HG03097 (cell line): Measurements from ENCODE around the gene WNT5A.

ENCODE experiments used
- ATAC-seq: cut with Tn5 transposase; IDR thresholded peaks from one replicate; pipeline ENCODE4 v1.9.1; 2021; ENCODE audit not compliant: unreplicated experiment, low FRiP score

The WNT5A gene

GRCh38 chr3:55482496-55483195, 4.5 kb downstream of the WNT5A start:
- no peak for ATAC-seq

DNA sequence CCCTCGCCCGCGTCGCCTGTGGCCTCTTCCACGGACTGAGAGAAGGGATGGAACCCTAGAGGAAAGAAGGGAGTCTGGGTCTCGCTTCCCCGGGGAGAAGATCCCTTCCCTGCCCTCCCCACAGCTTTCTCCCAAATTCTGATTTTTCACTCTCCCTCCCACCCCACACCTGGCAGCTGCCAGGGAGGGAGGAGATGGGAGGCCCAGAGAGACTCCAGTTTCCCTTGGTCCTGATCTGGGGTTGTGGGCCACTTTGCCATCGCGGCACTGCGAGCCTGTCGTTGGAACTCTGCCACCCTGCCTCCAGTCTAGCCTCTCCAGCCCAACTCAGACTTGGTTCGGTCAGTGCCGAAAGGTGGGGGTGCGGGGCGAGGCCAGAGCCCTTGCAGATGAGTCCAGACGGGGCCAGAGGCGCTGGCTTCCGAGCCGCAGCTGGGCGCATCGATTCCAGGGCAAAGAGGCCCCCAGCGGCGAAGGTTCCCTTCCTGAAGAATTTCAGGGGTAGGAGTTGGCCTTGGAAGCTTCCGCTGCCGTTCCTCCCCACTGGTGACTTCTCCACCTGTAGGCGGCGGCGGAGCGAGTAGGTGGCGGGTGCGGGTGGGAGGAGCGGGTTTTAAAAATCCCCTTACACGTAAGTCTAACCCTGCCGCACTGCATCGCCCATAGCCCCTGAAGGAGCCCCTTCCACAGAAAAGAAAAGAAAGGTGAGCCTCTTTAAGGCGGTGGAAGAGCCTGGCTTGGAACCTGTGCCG, 5.2 kb downstream of the WNT5A start:
- no peak for ATAC-seq

DNA sequence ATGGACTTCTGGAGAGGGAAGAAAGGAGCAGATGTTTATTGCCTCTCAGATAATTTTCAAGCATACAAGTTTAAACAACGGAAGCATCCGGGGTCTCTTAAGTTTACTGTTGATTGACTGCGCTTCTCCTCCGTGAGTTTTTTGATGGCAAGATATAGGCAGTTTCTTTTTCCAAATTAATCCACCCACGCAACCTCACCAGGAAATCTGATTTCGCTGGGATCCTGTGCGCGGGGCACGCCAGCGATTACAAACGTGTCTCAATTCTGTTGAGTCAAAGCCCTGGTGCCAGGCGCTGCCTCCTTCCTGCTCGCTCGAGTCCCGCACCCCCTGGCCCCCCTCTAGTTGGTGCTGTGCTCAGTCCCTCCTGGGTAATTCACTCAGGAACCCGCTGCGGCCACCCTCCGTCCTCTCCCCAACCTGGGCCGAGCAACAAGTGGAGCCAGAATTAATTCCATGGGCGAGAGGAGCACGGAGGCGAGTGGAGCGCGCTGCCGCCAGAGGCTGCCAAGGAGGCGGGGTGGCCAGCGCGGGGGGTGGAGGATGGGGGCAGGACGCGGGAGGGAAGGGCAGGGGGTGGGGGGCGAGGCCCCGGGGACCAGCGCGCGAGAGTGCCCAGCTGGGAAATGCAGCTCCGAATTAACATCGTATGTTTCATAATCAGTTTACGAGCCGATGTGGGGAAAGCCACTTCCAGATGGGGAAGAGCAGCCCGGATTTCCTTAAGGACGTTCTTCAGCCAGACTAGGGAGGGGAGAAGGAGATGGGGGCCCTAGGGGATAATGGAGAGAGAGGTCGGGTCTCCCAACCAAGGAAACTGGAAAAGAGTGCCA, 6.0 kb downstream of the WNT5A start:
- no peak for ATAC-seq

GRCh38 chr3:55477306-55478303, 9.5 kb downstream of the WNT5A start:
- no peak for ATAC-seq

DNA sequence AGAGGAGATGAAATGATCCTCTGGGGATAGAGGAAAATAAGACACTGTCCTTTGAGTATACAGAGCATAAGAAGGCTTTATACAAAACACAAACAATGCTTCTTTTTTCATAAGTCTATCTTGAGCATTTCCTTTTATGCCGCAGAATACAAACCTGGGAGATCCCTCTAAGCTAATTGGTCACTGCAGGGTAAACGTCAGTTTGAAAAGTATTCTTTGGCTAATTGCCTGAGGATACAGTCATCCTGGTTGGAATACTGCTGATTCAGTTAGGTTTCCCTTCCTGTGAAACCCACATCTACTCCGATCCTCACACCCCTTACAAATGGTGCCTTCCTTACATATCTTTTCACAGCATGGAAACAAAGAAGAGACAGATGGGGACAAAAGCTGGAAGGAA, 10.6 kb downstream of the WNT5A start:
- no peak for ATAC-seq

- no peak for ATAC-seq
These were observed 12.9 kb downstream of the WNT5A start for GRCh38 chr3:55474213-55474632.

- no peak for ATAC-seq
These were observed 13.3 kb downstream of the WNT5A start for GRCh38 chr3:55473788-55474187.

GRCh38 chr3:55471522-55472280, 15.4 kb downstream of the WNT5A start:
- no peak for ATAC-seq

- no peak for ATAC-seq
These were observed 16.0 kb downstream of the WNT5A start for GRCh38 chr3:55471084-55471483.

GRCh38 chr3:55469957-55470526, 17.1 kb downstream of the WNT5A start:
- no peak for ATAC-seq

- ATAC-seq = no peak
These were observed 18.9 kb downstream of the WNT5A start for GRCh38 chr3:55468251-55468650.

DNA sequence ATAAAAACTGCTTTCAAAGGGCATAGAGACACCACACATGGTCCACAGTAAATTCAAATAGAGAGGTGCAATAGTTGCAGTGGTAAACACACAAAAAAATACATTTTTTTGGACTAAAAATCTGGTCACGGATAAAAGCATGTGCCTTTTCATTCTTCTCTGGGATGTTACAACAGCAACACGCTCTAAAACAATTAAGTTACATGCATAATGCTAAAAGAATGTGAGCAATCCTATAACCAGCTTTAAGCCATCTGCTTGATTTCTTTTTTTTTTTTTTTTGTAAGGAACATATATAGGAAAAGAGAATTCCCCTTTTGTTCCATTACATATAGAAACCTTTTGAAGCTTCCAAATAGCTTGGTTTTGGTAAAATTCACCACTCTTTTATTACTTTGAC, 20.0 kb downstream of the WNT5A start:
- ATAC-seq = no peak

GRCh38 chr3:55466526-55466925, 20.6 kb downstream of the WNT5A start:
- no peak for ATAC-seq

GRCh38 chr3:55461896-55462295, 25.2 kb downstream of the WNT5A start:
- no peak for ATAC-seq

- ATAC-seq = no peak
These were observed 27.3 kb downstream of the WNT5A start for GRCh38 chr3:55459838-55460237.

DNA sequence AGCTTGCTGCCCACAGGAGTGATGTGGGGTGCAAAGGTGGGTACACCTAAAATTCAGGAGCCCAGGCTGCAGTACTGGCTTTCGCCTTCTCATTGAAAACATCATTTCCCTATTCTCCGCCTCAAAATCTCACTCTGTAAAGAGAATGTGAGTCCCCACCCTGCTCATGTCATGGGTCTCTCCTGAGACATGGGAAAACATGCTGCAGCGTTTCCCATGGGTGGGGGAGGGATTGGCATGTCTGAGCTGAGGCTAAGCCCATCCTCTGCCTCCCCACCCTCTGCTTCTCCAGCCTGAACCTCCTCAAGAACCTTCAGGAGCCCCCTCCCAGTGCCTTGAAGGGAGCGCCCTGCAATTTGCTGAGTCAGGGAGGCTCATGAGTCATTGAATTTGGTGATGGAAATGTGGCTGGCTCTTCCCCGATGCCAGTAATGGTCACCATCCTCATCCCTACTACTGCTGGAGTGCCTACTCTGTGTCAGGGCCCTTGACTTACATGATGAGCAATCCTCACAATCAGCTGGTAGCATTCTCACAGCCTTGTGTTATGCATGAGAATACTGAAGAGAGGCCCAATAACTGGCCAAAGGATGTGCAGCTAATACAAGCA, 28.8 kb downstream of the WNT5A start:
- ATAC-seq = no peak

DNA sequence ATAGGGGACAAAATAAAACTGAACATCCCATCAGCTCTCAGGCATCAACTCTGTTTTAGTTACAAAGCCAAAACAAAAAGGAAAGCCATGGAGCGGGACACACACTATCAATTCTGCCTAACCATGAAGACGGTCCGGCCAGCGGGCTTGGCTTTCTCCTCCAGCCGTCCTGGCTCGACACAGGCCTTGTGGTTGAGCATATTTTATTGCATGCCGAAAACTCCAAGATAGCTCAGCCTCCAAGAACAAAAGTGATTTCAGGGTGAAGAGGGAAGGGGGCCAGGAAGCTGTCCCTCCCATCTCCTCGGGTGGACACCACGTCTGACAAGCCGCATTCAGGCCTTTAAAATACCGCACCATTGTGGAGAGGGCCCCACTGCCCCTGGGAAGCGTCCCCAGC, 31.2 kb downstream of the WNT5A start:
- ATAC-seq = no peak

DNA sequence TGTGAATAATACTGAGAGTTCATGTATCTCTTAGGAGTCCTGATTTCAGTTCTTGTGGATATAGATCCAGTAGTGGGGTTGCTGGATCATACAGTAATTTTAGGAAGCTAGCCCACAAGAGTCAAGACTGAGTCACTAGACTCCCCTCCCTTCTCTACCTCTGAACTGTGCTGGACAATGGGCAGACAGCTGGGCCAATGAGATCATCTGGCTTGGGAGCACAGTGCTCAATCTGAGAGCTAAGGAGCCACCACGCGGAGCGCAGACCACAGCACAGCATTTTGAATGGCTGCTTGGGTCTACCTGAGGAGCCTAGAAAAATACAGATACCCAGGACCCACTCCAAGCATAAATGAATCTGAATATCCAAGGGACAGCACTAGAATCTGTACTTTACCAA, 32.5 kb downstream of the WNT5A start:
- no peak for ATAC-seq
